DOHH2 (cell line): Measurements from ENCODE around the gene NBAS.

Experiments used
- H3F3A ChIP-seq: fragments of 200-600 bp; sonication (generic), shearing (Covaris generic); 2 replicates; pipeline ENCODE4 v1.6.0; 2016; ENCODE audit warnings: antibody characterized with exemption, mild to moderate bottlenecking; ENCODE audit not compliant: control insufficient read depth, insufficient read depth
- H3K27ac ChIP-seq: fragments of 200-600 bp; sonication (generic); 2 replicates; pipeline ENCODE4 v1.5.1; 2014; ENCODE audit warnings: low read depth, mild to moderate bottlenecking, low read length, moderate library complexity
- H3K27me3 ChIP-seq: fragments of 200-600 bp; sonication (generic); 2 replicates; pipeline ENCODE4 v1.6.1; 2014; ENCODE audit warnings: mild to moderate bottlenecking, low read length, mixed read lengths; ENCODE audit not compliant: control insufficient read depth
- H3K36me3 ChIP-seq: fragments of 200-600 bp; sonication (generic); 2 replicates; pipeline ENCODE4 v1.6.1; 2014; ENCODE audit warnings: mild to moderate bottlenecking, low read length, moderate library complexity, mixed read lengths; ENCODE audit not compliant: control insufficient read depth
- H3K4me1 ChIP-seq: fragments of 200-600 bp; sonication (generic); 2 replicates; pipeline ENCODE4 v1.6.1; 2014; ENCODE audit warnings: mild to moderate bottlenecking, low read length, mixed read lengths; ENCODE audit not compliant: control insufficient read depth
- H3K4me2 ChIP-seq: fragments of 200-600 bp; sonication (generic); 2 replicates; pipeline ENCODE4 v1.6.0; 2014; ENCODE audit warnings: mild to moderate bottlenecking, low read length, moderate library complexity
- H3K4me3 ChIP-seq: fragments of 200-600 bp; sonication (generic); 2 replicates; pipeline ENCODE4 v1.5.1; 2014; ENCODE audit warnings: mild to moderate bottlenecking, low read length, mixed read lengths
- H3K79me2 ChIP-seq: fragments of 200-600 bp; sonication (generic); 2 replicates; pipeline ENCODE4 v1.6.1; 2014; ENCODE audit warnings: mild to moderate bottlenecking, low read length, mixed read lengths; ENCODE audit not compliant: control insufficient read depth
- H3K9me2 ChIP-seq: fragments of 200-600 bp; sonication (generic); replicated peaks from 2 replicates; pipeline ENCODE4 v1.6.1; 2014; ENCODE audit warnings: mild to moderate bottlenecking, low read length, mixed read lengths; ENCODE audit not compliant: control insufficient read depth
- H3K9me3 ChIP-seq: fragments of 200-600 bp; sonication (generic); 2 replicates; pipeline ENCODE4 v1.6.1; 2014; ENCODE audit warnings: antibody characterized with exemption, low read length, mixed read lengths; ENCODE audit not compliant: control insufficient read depth, insufficient read depth
- H4K20me1 ChIP-seq: fragments of 200-600 bp; sonication (generic); 2 replicates; pipeline ENCODE4 v1.6.0; 2014; ENCODE audit warnings: low read depth, mild to moderate bottlenecking, antibody characterized with exemption, low read length, moderate library complexity; ENCODE audit not compliant: control insufficient read depth, insufficient read depth
- CTCF ChIP-seq: fragments of 200-600 bp; sonication (generic); IDR thresholded peaks from one replicate; pipeline ENCODE4 v1.5.1; 2014; ENCODE audit warnings: antibody characterized with exemption, mild to moderate bottlenecking, low read depth, low read length; ENCODE audit not compliant: poor library complexity, severe bottlenecking
- EZH2phosphoT487 ChIP-seq: fragments of 200-600 bp; sonication (generic); IDR thresholded peaks from 2 replicates; pipeline ENCODE4 v1.6.1; 2017; ENCODE audit warnings: borderline replicate concordance, mild to moderate bottlenecking, antibody characterized with exemption, low read length, moderate library complexity, mixed read lengths

Gene NBAS

GRCh38 chr2:15458277-15458676 lies 102.9 kb downstream of the NBAS start:
- Histone ChIP-seq H3K36me3 (peaks cover 21% of the 10 kb centered on the region), H3K27me3 (no peaks in the 10 kb centered on the region), H4K20me1 (no peaks in the 10 kb centered on the region), H3K79me2 (no peaks in the 10 kb centered on the region), H3K9me3 (no peaks in the 10 kb centered on the region), H3F3A (no peaks in the 10 kb centered on the region), H3K4me1 (peaks cover 13% of the 10 kb centered on the region), H3K9me2 (no peaks in the 10 kb centered on the region), H3K4me2 (no peak overlapping the region), H3K4me3 (no peak overlapping the region), H3K27ac (no peak overlapping the region)
- TF ChIP-seq CTCF, result no peak

GRCh38 chr2:15457868-15458267 lies 103.3 kb downstream of the NBAS start:
- H3K4me2 ChIP-seq, result no peak overlapping the region
- H3K27me3 ChIP-seq, result no peaks in the 10 kb centered on the region
- no peaks in the 10 kb centered on the region for H3F3A ChIP-seq
- no peaks in the 10 kb centered on the region for H3K9me2 ChIP-seq
- H3K36me3 ChIP-seq, result peaks cover 17% of the 10 kb centered on the region
- H3K79me2 ChIP-seq, result no peaks in the 10 kb centered on the region
- no peak overlapping the region for H3K4me3 ChIP-seq
- peaks cover 9% of the 10 kb centered on the region for H3K4me1 ChIP-seq
- TF ChIP-seq EZH2phosphoT487 (no peak), CTCF (no peak)
- no peaks in the 10 kb centered on the region for H3K9me3 ChIP-seq
- H4K20me1 ChIP-seq, result no peaks in the 10 kb centered on the region
- no peak overlapping the region for H3K27ac ChIP-seq

- Histone ChIP-seq H3K4me3 (no peak overlapping the region), H3K27me3 (no peaks in the 10 kb centered on the region), H3K9me2 (no peaks in the 10 kb centered on the region), H4K20me1 (no peaks in the 10 kb centered on the region), H3F3A (no peaks in the 10 kb centered on the region), H3K4me1 (peaks cover 5% of the 10 kb centered on the region; the same call in 1 of the 2 replicates), H3K36me3 (peaks cover 12% of the 10 kb centered on the region), H3K79me2 (no peaks in the 10 kb centered on the region), H3K4me2 (no peak overlapping the region), H3K9me3 (no peaks in the 10 kb centered on the region), H3K27ac (no peak overlapping the region)
- TF ChIP-seq CTCF, result no peak
- TF ChIP-seq EZH2phosphoT487, result no peak
Observed at GRCh38 chr2:15456352-15456751, 104.8 kb downstream of the NBAS start.

DNA sequence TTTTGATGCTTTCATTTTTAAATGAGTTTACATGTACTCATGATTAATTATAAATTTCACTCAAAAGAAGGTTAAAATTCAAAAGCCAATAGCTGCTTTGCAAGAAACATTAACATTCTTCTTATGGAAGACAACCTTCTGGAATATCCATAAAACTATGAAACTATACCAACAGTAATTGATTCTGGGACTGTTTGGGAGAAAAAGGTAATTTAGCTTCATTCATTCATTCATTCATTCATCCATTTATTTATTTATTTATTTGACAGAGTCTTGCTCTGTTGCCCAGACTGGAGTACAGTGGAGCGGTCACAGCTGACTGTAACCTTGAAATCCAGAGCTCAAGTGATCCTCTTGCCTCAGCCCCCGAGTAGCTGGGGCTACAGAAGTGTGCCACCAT lies 110.3 kb downstream of the NBAS start:
- H3F3A ChIP-seq, result no peaks in the 10 kb centered on the region
- no peaks in the 10 kb centered on the region for H3K36me3 ChIP-seq
- no peaks in the 10 kb centered on the region for H4K20me1 ChIP-seq
- no peaks in the 10 kb centered on the region for H3K4me1 ChIP-seq
- no peak overlapping the region for H3K4me3 ChIP-seq
- TF ChIP-seq CTCF (no peak), EZH2phosphoT487 (no peak)
- H3K79me2 ChIP-seq, result no peaks in the 10 kb centered on the region
- H3K27me3 ChIP-seq, result no peaks in the 10 kb centered on the region
- no peaks in the 10 kb centered on the region for H3K9me2 ChIP-seq
- no peaks in the 10 kb centered on the region for H3K9me3 ChIP-seq
- H3K27ac ChIP-seq, result no peak overlapping the region
- no peak overlapping the region for H3K4me2 ChIP-seq
